ENCODE results near the gene TM9SF4.

Gene TM9SF4

DNA sequence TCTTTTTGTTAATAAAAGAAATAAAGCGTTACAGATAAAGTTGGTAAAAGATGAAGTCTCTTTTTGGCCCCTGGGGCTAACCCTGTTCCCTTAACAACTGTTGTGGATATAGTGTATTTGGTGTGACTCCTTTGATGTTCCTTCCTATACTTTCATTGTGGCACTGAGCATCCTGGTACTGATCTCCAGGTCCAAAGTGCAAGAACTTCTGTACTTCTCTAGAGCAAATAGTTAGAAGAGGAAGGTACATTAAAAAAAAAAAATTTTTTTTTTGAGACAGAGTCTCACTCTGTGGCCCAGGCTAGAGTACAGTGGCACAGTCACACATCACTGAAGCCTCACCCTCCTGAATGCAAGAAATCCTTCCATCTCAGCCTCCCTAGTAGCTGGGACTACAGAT lies 104.4 kb downstream of the TM9SF4 start:
- no peak for DNase-seq

DNA sequence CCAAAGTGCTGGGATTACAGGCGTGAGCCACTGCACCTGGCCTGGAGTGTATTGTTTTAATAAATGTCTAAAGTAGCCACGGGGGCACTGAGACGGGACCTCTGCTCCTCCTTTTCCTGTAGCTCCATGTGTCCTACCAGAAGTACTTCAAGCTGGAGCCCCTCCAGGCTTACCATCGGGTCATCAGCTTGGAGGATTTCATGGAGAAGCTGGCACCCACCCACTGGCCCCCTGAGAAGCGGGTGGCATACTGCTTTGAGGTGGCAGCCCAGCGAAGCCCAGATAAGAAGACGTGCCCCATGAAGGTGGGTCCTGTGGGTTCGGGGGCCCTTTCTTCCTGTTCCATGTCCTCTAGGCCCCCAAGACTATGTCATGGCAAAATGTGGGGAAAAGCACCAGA lies 105.6 kb downstream of the TM9SF4 start:
- DNase-seq: no peak

DNA sequence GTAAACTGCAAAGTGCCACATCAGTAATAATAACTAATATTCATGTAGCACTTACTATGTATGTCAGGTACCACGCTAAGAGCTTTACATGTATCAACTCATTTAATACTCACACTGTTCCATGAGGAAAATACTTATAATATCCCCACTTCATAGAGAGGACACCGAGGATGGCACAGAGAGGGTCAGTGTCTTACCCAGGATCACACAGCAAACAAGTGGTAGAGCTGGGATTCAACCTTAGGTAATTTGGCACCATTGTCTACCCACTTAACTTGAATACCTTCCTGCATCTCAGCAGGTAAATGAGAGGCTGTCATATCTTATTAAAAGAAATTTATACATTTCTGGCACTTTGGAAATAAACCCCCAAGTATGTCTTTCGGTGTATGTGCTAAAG lies 106.2 kb downstream of the TM9SF4 start:
- DNase-seq: no peak

DNA sequence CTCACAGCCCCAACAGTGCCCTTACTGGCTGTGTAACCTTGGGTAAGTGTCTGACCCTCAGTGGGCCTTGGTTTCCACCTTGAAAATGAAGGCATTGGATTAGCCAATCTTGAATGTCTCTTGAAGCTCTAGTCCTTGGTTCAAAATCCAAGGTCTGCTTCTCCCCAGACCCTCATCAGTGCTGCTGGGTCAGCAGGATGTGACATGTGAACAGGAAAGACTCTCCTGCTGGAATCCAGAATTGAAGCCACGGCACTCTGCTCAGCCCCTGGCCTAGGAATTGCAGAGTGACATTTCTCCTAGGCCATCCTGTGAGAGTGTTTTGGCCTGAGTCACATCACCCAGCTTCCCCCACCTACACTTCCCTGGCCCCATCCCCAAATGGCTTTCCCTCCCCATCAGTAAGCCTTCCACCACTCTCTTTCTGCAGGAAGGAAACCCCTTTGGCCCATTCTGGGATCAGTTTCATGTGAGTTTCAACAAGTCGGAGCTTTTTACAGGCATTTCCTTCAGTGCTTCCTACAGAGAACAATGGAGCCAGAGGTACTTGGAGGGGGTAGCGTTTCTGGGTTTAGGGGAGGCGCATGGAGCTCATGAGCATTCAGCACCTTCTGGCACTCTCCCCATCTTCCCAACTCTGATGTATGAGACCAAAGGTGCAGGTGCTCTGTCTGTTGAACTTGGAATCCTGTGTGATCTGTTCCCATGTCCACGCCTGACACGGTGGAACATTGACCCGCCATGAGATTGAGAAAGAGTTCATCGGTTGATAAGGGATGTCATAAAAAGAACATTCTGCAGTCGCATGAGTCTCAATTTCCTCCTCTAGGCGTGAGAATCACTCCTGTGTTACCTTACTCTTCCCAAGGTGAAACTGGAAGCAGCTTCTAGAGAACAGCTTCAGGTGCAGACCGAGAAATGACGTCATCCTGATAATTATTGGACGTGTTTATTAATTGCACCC lies 106.9 kb downstream of the TM9SF4 start:
- no peak for DNase-seq

All from stimulated activated CD4-positive, alpha-beta T cell treated with anti-CD3 and anti-CD28 coated beads, Interleukin-12 subunit alpha, Interleukin-12 subunit beta, amount 100 ng/mL, for 4 hours (primary cell).